ENCODE data around the gene FREY1. TPM values are rescaled to one million over a fixed set of nuclear protein-coding genes. Genes with fewer than 3 reads are reported as not detected.

The FREY1 gene
- total RNA-seq, 6 experiments from 2014 or later, result 0.38 to 0.74 (median 0.68) TPM

- no peak for DNase-seq
- Mint-ChIP-seq H3K27me3 (ENCODE audit: insufficient read depth) (no peaks in the 10 kb centered on the region; the same call in none of the 2 replicates), H3K4me1 (ENCODE audit: low read depth) (peaks cover 17% of the 10 kb centered on the region), H3K27ac (no peak overlapping the region), H3K9me3 (no peaks in the 10 kb centered on the region), H3K4me3 (no peak overlapping the region), H3K36me3 (ENCODE audit: low read depth) (peaks cover 18% of the 10 kb centered on the region)
- no peak for TF ChIP-seq CTCF (IDR thresholded peaks at IDR 0.05)
Observed at GRCh38 chr11:45864041-45864440, 43.0 kb downstream of the FREY1 start.

GRCh38 chr11:45860764-45861510 lies 46.1 kb downstream of the FREY1 start:
- no peak for DNase-seq
- Mint-ChIP-seq H3K4me3 (no peak overlapping the region), H3K36me3 (ENCODE audit: low read depth) (peaks cover 16% of the 10 kb centered on the region), H3K9me3 (no peaks in the 10 kb centered on the region), H3K27ac (peak overlapping the region; percentile 94), H3K4me1 (ENCODE audit: low read depth) (peaks cover 44% of the 10 kb centered on the region), H3K27me3 (ENCODE audit: insufficient read depth) (no peaks in the 10 kb centered on the region; the same call in none of the 2 replicates)
- TF ChIP-seq CTCF (IDR thresholded peaks at IDR 0.05), result no peak

- Mint-ChIP-seq H3K4me1 (ENCODE audit: low read depth) (peaks cover 50% of the 10 kb centered on the region), H3K27me3 (ENCODE audit: insufficient read depth) (no peaks in the 10 kb centered on the region; the same call in none of the 2 replicates), H3K36me3 (ENCODE audit: low read depth) (peaks cover 10% of the 10 kb centered on the region), H3K9me3 (no peaks in the 10 kb centered on the region), H3K27ac (peak overlapping the region; percentile 94), H3K4me3 (peak overlapping the region; percentile 36; the same call in 1 of the 2 replicates)
- TF ChIP-seq CTCF (IDR thresholded peaks at IDR 0.05), result no peak
- no peak for DNase-seq
Observed at GRCh38 chr11:45860348-45860747, 46.7 kb downstream of the FREY1 start.

- Mint-ChIP-seq H3K4me3 (peak overlapping the region; percentile 36), H3K9me3 (no peaks in the 10 kb centered on the region), H3K36me3 (ENCODE audit: low read depth) (peaks cover 9% of the 10 kb centered on the region; the same call in 1 of the 2 replicates), H3K27ac (peak overlapping the region; percentile 94), H3K27me3 (ENCODE audit: insufficient read depth) (no peaks in the 10 kb centered on the region; the same call in none of the 2 replicates), H3K4me1 (ENCODE audit: low read depth) (peaks cover 54% of the 10 kb centered on the region)
- peak; percentile 98 for DNase-seq
- no peak for TF ChIP-seq CTCF (IDR thresholded peaks at IDR 0.05)
Observed at GRCh38 chr11:45859661-45860140, 47.4 kb downstream of the FREY1 start.

GRCh38 chr11:45858751-45859398 lies 48.2 kb downstream of the FREY1 start:
- peak overlapping the region; percentile 94 for H3K27ac Mint-ChIP-seq
- TF ChIP-seq CTCF (IDR thresholded peaks at IDR 0.05), result no peak
- H3K27me3 Mint-ChIP-seq (ENCODE audit: insufficient read depth), result no peaks in the 10 kb centered on the region; the same call in none of the 2 replicates
- DNase-seq, result no peak
- H3K9me3 Mint-ChIP-seq, result no peaks in the 10 kb centered on the region
- H3K36me3 Mint-ChIP-seq (ENCODE audit: low read depth), result peaks cover 9% of the 10 kb centered on the region; the same call in 1 of the 2 replicates
- peaks cover 54% of the 10 kb centered on the region for H3K4me1 Mint-ChIP-seq (ENCODE audit: low read depth)
- H3K4me3 Mint-ChIP-seq, result peak overlapping the region; percentile 52

Data from HFFc6 (cell line).